Left hindlimb (tissue), 1 donor: ENCODE results near the gene DEFB131B.
"Not testable (repeated sequence)": the region's sequence is repeated elsewhere in the genome, so short reads cannot be mapped to it uniquely, and the experiment has no call there.

Experiments used
- DNase-seq: peaks from one replicate; pipeline ENCODE4 v3.0.0-alpha.2; 2018

Gene DEFB131B

DNA sequence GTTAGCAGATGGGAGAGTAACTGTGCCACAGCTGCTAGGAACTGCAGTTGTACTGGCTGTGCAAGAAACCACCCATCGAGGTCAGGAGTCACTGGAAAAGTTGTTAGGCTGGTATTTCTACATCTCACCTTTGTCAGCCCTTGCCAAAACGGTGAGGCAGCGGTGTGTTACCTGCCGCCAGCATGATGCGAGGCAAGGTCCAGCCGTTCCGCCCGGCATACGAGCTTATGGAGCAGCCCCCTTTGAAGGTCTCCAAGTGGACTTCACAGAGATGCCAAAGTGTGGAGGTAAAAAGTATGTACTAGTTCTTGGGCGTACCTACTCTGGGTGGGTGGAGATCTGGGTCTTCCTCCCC lies 33.7 kb downstream of the DEFB131B start:
- DNase-seq, result not testable (repeated sequence)

DNA sequence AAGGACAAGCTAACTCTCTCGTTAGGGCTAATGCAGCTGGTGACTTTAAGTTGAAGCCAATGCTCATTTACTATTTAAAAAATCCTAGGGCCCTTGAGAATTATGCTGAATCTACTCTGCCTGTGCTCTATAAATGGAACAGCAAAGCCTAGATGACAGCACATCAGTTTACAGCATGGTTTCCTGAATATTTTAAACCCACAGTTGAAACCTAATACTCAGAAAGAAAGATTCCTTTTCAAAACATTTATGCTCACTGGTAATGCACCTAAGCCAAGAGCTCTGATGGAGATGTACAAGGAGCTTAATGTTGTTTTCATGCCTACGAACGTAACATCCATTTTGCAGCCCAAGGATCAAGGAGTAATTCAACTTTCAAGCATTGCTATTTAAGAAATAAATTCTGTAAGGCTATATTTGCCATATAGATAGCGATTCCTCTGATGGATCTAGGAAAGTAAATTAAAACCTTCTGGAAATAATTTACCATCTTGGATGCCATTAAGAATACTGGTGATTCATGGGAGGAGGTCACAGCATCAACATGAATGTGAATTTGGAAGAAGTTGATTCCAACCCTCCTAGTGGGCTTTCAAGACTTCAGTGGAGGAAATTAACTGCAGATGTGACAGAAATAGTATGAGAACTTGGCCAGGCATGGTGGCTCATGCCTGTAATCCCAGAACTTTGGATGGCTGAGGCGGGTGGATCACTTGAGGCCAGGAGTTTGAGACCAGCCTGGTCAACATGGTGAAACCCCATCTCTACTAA lies 35.7 kb downstream of the DEFB131B start:
- DNase-seq, result no peak

DNA sequence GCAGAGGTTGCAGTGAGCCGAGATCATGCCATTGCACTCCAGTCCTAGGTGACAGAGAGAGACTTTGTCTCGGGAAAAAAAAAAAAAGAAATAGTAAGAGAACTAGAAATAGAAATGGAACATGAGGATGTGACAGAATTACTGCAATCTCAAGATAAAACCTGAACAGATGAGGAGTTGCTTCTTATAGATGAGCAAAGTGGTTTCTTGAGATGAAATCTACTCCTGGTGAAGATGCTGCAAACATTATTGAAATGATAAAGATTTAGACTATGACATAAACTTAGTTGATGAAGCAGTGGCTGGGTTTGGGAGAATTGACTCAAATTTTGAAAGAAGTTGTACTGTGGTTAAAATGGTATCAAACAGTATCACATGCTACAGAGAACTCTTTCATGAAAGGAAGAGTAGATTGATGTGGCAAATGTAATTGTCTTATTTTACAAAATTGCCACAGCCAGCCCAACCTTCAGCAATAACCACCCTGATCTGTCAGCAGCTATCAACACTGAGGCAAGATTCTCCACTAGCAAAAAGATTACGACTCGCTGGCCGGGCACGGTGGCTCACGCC lies 36.5 kb downstream of the DEFB131B start:
- no peak for DNase-seq

DNA sequence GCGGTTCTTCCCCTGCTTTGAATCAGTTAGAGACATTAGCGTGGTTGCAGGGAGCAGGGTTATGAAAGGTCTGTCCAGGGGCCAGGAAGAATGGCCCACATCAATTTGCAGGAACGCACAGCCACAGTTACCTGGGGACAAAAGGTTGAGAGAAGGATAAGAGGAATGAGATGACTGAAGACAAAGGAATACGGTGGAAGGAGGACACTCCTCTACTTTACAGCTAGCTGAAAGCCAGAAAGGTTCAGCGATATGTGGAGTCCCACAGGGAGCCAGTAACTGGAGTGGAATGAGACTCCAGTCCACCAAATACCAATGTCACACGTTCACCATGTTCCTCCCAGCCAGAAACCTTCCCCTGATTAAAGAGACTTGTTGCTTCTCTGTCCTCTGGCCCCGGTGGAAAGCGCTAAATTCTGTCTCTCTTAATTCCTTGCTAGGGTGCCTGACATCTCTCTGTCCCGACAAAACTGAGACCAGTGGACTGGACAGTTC lies 39.4 kb downstream of the DEFB131B start:
- DNase-seq, result no peak

DNA sequence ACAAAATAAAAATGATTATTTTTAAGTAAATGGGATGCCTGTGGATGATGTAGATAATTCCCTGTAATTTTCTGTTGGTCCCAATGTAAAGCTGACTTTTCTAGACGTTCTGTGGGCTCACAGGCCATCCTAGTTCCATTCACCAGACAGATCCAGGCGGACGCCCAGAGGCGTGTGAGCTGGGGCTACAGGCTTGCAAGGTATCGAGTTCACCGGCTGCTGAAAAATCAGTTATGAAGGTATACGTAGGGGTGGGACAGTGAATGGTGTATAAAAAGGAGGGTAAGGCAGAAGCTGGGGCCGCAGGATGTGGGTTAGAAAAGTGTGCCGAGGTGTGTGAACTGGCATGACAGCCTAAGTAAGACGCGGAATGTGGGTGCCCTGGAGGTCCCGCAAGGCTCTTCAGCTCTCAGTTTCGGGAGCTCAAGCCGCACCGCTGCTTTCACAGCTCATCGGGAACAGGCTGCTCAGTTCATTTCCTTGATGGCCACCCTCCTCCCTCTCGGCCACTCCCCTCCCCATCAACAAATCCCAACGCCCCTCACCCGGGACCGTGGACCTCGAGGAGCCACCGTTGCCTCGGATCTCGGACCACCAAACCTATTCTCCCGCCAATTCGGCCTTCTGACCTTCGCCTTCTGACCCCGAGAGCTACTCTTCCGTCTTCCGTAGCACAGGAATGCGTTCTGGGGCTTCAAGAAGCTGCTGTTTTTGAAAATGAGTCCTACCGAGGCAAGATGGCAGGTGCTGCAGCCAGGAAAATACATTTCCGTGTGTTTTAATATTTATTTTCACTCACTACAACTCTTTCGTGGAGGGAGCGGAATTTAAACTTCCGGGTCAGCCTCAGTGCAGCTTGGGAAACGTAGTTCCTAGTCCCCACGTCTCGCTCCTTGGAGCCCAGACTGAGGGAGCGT lies 49.8 kb downstream of the DEFB131B start, which contains the start of gene XNDC1N:
TSS of gene XNDC1N (minus strand) at position 775 of the 917 bp plus-strand sequence. CDS start 5,241 bp downstream, outside the sequence.
- DNase-seq, result no peak

DNA sequence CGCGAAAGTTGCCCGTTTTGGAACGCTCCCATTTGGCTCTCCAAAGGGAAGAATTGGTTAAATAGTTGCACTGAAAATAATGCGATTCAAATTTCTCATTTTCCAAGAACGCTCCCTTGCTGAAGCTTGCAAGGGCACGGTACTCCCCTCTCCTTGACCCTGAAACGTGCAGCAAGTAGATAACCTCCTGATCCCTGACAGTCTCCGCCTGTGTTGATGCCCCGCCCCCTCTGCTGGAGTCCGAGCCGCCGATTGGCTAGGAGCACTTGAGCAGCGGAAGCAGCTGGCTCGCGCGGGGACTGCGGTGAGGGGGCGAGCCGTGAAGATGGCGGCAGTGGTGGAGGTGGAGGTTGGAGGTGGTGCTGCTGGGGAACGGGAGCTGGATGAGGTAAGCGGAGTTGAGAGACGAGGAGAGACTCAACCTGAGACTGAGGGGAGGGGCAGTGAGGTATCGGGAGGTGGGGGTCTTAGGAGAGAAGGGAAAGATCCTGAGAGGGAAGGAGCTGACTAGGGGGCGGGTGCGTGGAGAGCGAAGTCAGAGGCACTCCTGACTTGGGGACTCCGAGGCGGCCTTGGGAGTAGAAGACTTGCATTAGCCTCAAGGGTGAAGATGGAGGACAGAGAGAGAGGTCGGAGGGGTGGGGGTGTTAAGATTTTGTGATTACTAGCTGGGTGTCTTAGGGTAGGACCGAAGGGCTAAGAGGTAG lies 50.6 kb downstream of the DEFB131B start, which contains the start of gene RNF121:
TSS of gene RNF121 (plus strand) at position 310 of the 707 bp plus-strand sequence. CDS start at position 326, 16 bp downstream.
- peak; percentile 97 for DNase-seq

DNA sequence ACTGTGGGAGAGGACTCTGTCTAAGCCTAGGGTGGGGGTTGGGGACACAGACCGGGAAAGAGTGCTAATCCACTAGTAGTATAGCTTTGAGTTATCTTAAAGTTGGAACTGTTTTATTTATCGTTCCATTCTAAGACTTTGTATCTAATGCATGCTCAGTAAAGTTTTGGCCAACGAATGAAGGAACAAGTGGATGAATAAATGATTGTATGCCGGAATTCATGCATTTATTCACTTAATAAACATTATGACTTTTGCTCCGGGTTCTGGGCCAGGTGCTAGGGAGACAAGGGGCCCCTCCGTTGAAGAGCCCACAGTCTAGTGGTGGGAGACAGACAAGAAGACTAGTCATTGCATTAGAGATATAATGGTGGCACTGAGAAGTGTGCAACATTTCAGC lies 51.2 kb downstream of the DEFB131B start:
- DNase-seq, result no peak

DNA sequence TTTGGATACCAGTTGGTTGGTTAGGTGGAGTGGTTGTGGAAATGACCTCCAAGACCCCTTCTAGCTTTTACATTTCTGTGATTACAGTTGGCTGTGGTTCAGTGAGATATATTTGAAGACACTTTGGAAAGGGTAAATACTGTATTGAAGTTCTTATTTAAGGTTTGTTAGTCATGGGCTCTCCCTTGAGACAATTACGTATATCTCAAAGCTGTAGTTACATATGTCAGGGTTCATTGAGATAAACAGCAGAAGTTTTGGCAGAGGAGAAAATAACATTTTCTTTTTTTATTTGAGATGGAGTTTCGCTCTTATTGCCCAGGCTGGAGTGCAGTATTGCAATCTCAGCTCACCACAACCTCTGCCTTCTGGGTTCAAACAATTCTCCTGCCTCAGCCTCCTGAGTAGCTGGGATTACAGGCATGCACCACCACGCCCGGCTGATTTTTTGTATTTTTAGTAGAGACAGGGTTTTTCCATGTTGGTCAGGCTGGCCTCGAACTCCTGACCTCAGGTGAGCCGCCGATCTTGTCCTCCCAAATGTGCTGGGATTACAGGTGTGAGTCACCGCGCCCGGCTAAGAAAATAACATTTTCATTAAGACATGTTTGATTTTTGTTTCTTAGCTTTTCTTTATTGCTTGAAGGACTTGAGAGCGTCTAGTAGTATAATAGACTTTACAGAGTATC lies 52.4 kb downstream of the DEFB131B start:
- no peak for DNase-seq

DNA sequence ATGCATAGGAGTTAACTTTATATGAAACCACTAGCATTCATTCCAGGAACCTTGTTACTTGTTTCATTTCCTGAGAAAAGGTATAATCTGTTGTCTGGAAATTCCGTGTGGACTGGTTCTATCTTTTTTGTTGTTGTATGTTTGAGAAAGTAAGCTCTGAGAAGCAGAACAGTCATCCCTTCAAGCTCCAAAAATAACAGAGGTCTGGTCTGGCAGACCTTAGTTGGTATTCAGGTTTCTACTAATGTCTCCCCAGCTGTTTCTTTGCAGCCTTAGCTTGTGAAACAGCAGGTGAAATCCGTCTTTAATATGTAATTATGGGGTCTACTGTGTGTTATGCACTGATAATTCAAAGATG lies 53.0 kb downstream of the DEFB131B start:
- DNase-seq, result no peak

DNA sequence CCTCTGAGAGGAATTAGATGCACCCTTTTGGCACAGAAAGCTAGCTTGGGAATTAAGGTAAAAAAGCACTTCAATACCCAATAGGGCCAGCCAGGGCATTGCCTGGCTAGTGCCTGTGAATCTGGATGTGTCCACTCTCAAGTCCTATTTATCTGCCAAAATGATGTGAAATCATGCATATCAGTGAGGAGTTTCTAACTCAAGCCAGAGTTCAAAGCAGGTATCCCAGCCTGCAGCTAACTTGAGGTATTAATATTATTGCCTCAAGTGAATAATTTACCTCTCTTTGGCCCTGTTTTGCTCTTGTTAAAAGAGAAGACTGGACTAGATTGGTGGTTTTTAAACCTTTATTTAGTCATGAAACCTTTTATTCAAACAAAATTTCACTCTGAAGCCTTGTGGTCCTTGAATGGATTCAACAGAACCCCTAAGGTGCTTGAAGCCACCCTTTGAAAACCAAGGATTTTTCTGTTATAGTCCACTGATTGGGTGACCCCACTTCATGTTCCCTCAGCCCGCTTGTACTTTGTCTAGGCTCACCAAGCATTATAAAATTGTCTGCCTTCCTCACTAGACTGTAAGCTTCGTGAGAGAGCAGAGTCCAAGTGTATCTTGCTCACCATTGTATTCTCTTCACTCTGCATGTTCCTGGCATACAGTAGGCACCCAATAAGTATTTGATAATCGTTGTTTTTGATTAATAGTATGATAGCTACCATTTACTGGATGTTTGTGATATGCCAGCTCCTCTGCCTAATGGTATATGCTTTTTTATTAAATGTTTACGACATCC lies 55.1 kb downstream of the DEFB131B start:
- no peak for DNase-seq
